Endothelial cell of umbilical vein (primary cell): ENCODE measurements around the gene FAM180B. TPM values are rescaled to one million over a fixed set of nuclear protein-coding genes. Genes with fewer than 3 reads are reported as not detected.
A peak's percentile ranks its signal among the peaks of the same experiment; 100 is the strongest.

ENCODE experiments used
- BruUV-seq: library from RNA; stranded (reverse); fragments of 400-500 nt; replicated peaks from 2 replicates; lab custom pipeline; 2021; lab: Mats Ljungman, UMichigan
- CTCF ChIA-PET: fragments of 300-600, 350-600 bp; sonication (Branson Sonifier 250); formaldehyde crosslinking; loops from one replicate; lab custom pipeline; 2021; ENCODE audit warnings: antibody characterized with exemption, inconsistent platforms; lab: Charles Lee
- POLR2A ChIA-PET: fragments of 300-600, 350-600 bp; sonication (Branson Sonifier 250); formaldehyde crosslinking; loops from one replicate; lab custom pipeline; 2021; ENCODE audit warnings: antibody characterized with exemption, inconsistent platforms; lab: Charles Lee
- DNase-seq: peaks from one replicate; pipeline ENCODE4 v3.0.0-alpha.2; 2011; ENCODE audit warnings: low read depth, low spot score
- FAIRE-seq: peaks from 2 replicates; lab custom pipeline; 2011; peaks lifted over from hg19 to GRCh38; lab: Jason Lieb, UNC
- H2AFZ ChIP-seq: 2 replicates; pipeline ENCODE4 v1.6.0; 2012; ENCODE audit warnings: low read depth, low read length, control low read depth, inconsistent platforms
- H3K27ac ChIP-seq: 2 replicates; pipeline ENCODE4 v1.5.1; 2011; ENCODE audit warnings: low read depth, mild to moderate bottlenecking, control low read depth, low read length, moderate library complexity; ENCODE audit not compliant: insufficient read depth
- H3K27me3 ChIP-seq, 2 experiments: 2 replicates each; pipeline versions ENCODE4 v1.6.0 to v1.6.1; 2011; ENCODE audit warnings: low read length in 2 of 2, mixed read lengths in 1 of 2; ENCODE audit not compliant: control insufficient read depth in 2 of 2, insufficient read depth in 2 of 2
- H3K36me3 ChIP-seq, 2 experiments: 2 replicates in 1 of 2; 3 replicates in 1 of 2; pipeline ENCODE4 v1.5.1; 2011; ENCODE audit warnings: low read length in 2 of 2, mild to moderate bottlenecking in 1 of 2, moderate library complexity in 1 of 2; ENCODE audit not compliant: control insufficient read depth in 2 of 2, insufficient read depth in 2 of 2; ENCODE audit errors: extremely low read depth in 1 of 2
- H3K4me1 ChIP-seq: 3 replicates; pipeline ENCODE4 v1.5.1; 2011; ENCODE audit warnings: mild to moderate bottlenecking, low read length; ENCODE audit not compliant: control insufficient read depth, insufficient read depth; ENCODE audit errors: extremely low read depth
- H3K4me2 ChIP-seq: 2 replicates; pipeline ENCODE4 v1.6.1; 2011; ENCODE audit warnings: low read length, control low read depth, mixed read lengths; ENCODE audit not compliant: insufficient read depth
- H3K4me3 ChIP-seq, 3 experiments: fragments of 200-600 bp in 1 of 3; sonication (generic), shearing (Covaris generic) in 1 of 3; replicated peaks in 1 of 3; 2 replicates each; pipeline ENCODE4 v1.5.1; 2011 to 2016; ENCODE audit warnings: control low read depth in 3 of 3, low read length in 3 of 3, mild to moderate bottlenecking in 2 of 3, inconsistent platforms in 1 of 3, low read depth in 1 of 3, moderate library complexity in 1 of 3; ENCODE audit not compliant: insufficient read depth in 1 of 3
- H3K79me2 ChIP-seq: 2 replicates; pipeline ENCODE4 v1.6.0; 2012; ENCODE audit warnings: low read length, inconsistent platforms; ENCODE audit not compliant: control insufficient read depth, insufficient read depth
- H3K9ac ChIP-seq: replicated peaks from 2 replicates; pipeline ENCODE3; 2011; ENCODE audit warnings: low read length, control low read depth; ENCODE audit not compliant: insufficient read depth; ENCODE audit errors: extremely low read depth
- H3K9me1 ChIP-seq: replicated peaks from 3 replicates; pipeline ENCODE4 v1.6.0; 2011; ENCODE audit warnings: mild to moderate bottlenecking, low read length; ENCODE audit not compliant: control insufficient read depth, insufficient read depth; ENCODE audit errors: extremely low read depth
- H3K9me3 ChIP-seq: replicated peaks from 2 replicates; pipeline ENCODE4 v1.5.1; 2012; ENCODE audit warnings: low read length, inconsistent platforms; ENCODE audit not compliant: control insufficient read depth, insufficient read depth
- H4K20me1 ChIP-seq: replicated peaks from 2 replicates; pipeline ENCODE3; 2011; ENCODE audit warnings: mild to moderate bottlenecking, low read length; ENCODE audit not compliant: control insufficient read depth, insufficient read depth; ENCODE audit errors: extremely low read depth
- EZH2 ChIP-seq: IDR thresholded peaks from 2 replicates; pipeline ENCODE4 v1.6.1; 2012; ENCODE audit warnings: borderline replicate concordance, low read depth, mild to moderate bottlenecking, moderate library complexity, low read length, inconsistent platforms; ENCODE audit not compliant: severe bottlenecking
- FOS ChIP-seq: IDR thresholded peaks from 2 replicates; pipeline ENCODE4 v1.6.1; 2011; ENCODE audit warnings: mild to moderate bottlenecking, low read length, moderate library complexity, borderline replicate concordance; ENCODE audit not compliant: insufficient read depth
- GATA2 ChIP-seq: IDR thresholded peaks from 2 replicates; pipeline ENCODE4 v1.7.0; 2011; ENCODE audit warnings: low read depth, mild to moderate bottlenecking, moderate library complexity, mixed read lengths, low read length; ENCODE audit not compliant: insufficient read length, insufficient read depth
- JUN ChIP-seq: IDR thresholded peaks from 2 replicates; pipeline ENCODE4 v1.6.1; 2011; ENCODE audit warnings: borderline replicate concordance, low read depth; ENCODE audit not compliant: insufficient read length, insufficient read depth
- POLR2AphosphoS5 ChIP-seq: IDR thresholded peaks from 2 replicates; pipeline ENCODE4 v1.6.1; 2012; ENCODE audit warnings: low read depth, mild to moderate bottlenecking, control low read depth, low read length, moderate library complexity; ENCODE audit not compliant: insufficient read depth
- dilution Hi-C: fragments of 300-500 bp; cut with MboI; formaldehyde crosslinking; loops from one replicate; pipeline ENCODE4 v1.15.0; 2019; ENCODE audit warnings: low sequenced_read_pairs; ENCODE audit not compliant: extremely low pct_ligation_motif_present
- intact Hi-C: fragments of 100-400 bp; cut with micrococcal nuclease; formaldehyde crosslinking; loops from one replicate; pipeline ENCODE4 v1.10.0; 2022
- polyA plus RNA-seq, 4 experiments: library from polyadenylated mRNA; depleted of rRNA in 3 of 4; stranded (reverse) in 3 of 4; unstranded in 1 of 4; fragments of >200 nt; gene quantifications; 2 replicates each; pipeline versions ENCODE4 v1.2.1 to v1.2.3, GENCODE V29; 2011 to 2012; ENCODE audit warnings: missing spikeins in 1 of 4
- total RNA-seq: library from RNA; stranded (reverse); gene quantifications from 2 replicates; pipeline ENCODE4 v1.2.3, GENCODE V29; 2021
- TF ChIP-seq, protein P1 (sequence below): IDR thresholded peaks from 2 replicates; pipeline ENCODE4 v1.6.1; 2011; ENCODE audit not compliant: insufficient read depth, insufficient read length
- TF ChIP-seq, protein P2 (sequence below), 2 donors: IDR thresholded peaks; 1 replicate in 1 of 2; 2 replicates in 1 of 2; pipeline ENCODE4 v1.5.1; 2011; ENCODE audit warnings: low read length in 2 of 2, mild to moderate bottlenecking in 2 of 2, moderate library complexity in 2 of 2, control low read depth in 1 of 2, inconsistent platforms in 1 of 2, low read depth in 1 of 2; ENCODE audit not compliant: insufficient read depth in 1 of 2; ENCODE audit errors: extremely low read depth in 1 of 2

FAM180B gene
- total and polyA plus RNA-seq, 2 donors (not counting 3 experiments of a cell fraction or from before 2014, with no cell fraction given): not detected

DNA sequence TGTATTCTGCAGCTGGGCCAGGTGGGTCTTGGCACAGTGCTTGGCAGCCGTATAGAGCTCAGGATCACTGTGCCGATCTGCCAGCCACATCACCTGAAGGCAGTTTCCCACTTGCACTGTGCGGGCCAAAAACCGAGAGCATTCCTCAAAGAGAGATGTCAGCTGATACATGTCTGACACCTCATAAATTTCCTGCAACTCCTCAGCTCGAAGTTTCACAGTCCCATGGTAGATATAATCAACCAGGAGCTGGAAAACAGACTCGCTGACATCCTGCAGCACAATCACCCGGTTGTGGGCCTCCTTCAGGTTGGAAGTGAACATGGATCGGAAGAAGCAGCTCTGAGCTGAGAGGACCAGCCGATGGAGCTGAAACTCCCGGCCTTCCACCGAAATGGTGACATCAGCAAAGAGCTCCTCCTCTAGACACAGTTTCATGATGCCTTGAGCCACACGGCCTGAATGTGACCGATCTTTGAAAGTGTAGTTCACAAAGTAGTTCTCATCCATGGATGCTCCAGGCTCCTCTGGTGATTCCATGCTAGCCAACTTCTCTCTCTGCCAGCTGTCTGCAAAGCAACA, 8.9 kb upstream of the FAM180B start:
- no peak overlapping the region for H3K27ac ChIP-seq
- intact Hi-C loops (loop anchor here (1.0 to 5.0 kb wide), 2 partner anchors 24 to 150 kb away; partner anchors contain the start of genes CELF1 and PSMC3), dilution Hi-C loops (no loop called here)
- ChIA-PET CTCF (interaction anchor here (1.1 kb wide), 1 partner anchor 13 kb away, joined by 4 read pairs; the partner anchor contains the start of gene PTPMT1), POLR2A (no interaction called here)
- no peaks in the 10 kb centered on the region for H3K9me3 ChIP-seq
- TF ChIP-seq JUN (no peak), GATA2 (no peak), FOS (no peak), POLR2AphosphoS5 (no peak), EZH2 (no peak)
- TF ChIP-seq, protein P1, sequence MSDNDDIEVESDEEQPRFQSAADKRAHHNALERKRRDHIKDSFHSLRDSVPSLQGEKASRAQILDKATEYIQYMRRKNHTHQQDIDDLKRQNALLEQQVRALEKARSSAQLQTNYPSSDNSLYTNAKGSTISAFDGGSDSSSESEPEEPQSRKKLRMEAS: no peak
- TF ChIP-seq, protein P2, sequence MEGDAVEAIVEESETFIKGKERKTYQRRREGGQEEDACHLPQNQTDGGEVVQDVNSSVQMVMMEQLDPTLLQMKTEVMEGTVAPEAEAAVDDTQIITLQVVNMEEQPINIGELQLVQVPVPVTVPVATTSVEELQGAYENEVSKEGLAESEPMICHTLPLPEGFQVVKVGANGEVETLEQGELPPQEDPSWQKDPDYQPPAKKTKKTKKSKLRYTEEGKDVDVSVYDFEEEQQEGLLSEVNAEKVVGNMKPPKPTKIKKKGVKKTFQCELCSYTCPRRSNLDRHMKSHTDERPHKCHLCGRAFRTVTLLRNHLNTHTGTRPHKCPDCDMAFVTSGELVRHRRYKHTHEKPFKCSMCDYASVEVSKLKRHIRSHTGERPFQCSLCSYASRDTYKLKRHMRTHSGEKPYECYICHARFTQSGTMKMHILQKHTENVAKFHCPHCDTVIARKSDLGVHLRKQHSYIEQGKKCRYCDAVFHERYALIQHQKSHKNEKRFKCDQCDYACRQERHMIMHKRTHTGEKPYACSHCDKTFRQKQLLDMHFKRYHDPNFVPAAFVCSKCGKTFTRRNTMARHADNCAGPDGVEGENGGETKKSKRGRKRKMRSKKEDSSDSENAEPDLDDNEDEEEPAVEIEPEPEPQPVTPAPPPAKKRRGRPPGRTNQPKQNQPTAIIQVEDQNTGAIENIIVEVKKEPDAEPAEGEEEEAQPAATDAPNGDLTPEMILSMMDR (IDR thresholded peaks at IDR 0.05; ENCODE audit: extremely low read depth in 1 of 2, insufficient read depth in 1 of 2, low read depth in 1 of 2, low read length in 2 of 2): no peak
- no peak overlapping the region for H2AFZ ChIP-seq
- no peak overlapping the region for H3K9ac ChIP-seq
- FAIRE-seq (no peak), DNase-seq (no peak)
- no peaks in the 10 kb centered on the region for H4K20me1 ChIP-seq
- no peaks in the 10 kb centered on the region for H3K9me1 ChIP-seq
- H3K27me3 ChIP-seq: no peaks in the 10 kb centered on the region
- H3K79me2 ChIP-seq: peaks cover 38% of the 10 kb centered on the region
- peaks cover 21 to 24% of the 10 kb centered on the region in 2 experiments for H3K36me3 ChIP-seq
- H3K4me3 ChIP-seq: peak overlapping the region in 1 of 3 experiments; percentile 77
- H3K4me2 ChIP-seq: peak overlapping the region; percentile 90
- BruUV-seq: TSS peak; percentile 35
- H3K4me1 ChIP-seq: peaks cover 23% of the 10 kb centered on the region
